Coronary artery (tissue), 2 donors: ENCODE data around the gene MRPL9.

Source experiments
- DNase-seq: peaks from one replicate; pipeline ENCODE4 v3.0.0-alpha.2; 2017; ENCODE audit warnings: low spot score
- H3K27ac ChIP-seq, 2 donors: fragments of 200-600 bp; sonication (generic); one replicate each; pipeline ENCODE4 v1.5.1; 2016 to 2019
- H3K4me3 ChIP-seq: fragments of 200-600 bp; sonication (generic); 2 replicates; pipeline ENCODE4 v1.5.1; 2016; ENCODE audit warnings: mild to moderate bottlenecking, moderate library complexity
- TF ChIP-seq, protein P1 (sequence below): fragments of 200-600 bp; sonication (generic); IDR thresholded peaks from one replicate; pipeline ENCODE4 v1.5.1; 2019; ENCODE audit warnings: antibody characterized with exemption

MRPL9 gene

DNA sequence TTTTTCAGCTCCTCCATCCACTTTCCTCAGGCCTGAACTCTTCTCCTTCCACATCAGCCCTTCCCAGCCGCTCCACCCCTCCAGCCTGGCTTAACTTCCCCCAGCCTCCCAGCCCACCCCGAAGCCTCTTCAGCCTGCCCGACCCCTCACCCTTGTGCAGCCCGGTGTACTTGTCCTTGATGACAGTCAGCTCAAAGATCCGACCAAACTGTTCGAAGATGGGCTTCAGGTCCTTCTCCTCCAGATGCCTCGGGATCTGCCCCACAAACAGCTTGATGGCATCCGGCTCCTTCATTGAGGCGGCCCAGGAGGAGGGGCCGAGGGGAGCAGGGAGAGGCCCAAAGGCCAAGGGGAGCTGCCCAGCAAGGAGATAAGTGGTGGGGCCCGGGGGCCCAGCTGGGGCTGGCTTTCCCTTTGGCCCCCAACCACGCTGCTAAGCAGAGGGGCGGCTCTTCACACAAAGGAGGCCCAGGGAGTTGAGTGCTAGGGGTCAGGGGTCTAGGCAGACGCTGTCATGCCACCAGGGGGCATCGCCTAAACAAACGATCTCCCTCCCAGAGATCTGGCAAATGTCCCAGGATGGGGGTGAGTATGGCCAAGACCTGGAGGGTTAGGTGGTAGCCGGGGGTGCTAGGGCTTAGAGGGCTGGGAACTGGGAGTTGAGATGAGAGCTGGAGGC, 47.4 kb downstream of the MRPL9 start:
- H3K27ac ChIP-seq, result no peak overlapping the region
- TF ChIP-seq, protein P1, sequence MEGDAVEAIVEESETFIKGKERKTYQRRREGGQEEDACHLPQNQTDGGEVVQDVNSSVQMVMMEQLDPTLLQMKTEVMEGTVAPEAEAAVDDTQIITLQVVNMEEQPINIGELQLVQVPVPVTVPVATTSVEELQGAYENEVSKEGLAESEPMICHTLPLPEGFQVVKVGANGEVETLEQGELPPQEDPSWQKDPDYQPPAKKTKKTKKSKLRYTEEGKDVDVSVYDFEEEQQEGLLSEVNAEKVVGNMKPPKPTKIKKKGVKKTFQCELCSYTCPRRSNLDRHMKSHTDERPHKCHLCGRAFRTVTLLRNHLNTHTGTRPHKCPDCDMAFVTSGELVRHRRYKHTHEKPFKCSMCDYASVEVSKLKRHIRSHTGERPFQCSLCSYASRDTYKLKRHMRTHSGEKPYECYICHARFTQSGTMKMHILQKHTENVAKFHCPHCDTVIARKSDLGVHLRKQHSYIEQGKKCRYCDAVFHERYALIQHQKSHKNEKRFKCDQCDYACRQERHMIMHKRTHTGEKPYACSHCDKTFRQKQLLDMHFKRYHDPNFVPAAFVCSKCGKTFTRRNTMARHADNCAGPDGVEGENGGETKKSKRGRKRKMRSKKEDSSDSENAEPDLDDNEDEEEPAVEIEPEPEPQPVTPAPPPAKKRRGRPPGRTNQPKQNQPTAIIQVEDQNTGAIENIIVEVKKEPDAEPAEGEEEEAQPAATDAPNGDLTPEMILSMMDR, result no peak
- no peak overlapping the region for H3K4me3 ChIP-seq
- DNase-seq, result no peak

DNA sequence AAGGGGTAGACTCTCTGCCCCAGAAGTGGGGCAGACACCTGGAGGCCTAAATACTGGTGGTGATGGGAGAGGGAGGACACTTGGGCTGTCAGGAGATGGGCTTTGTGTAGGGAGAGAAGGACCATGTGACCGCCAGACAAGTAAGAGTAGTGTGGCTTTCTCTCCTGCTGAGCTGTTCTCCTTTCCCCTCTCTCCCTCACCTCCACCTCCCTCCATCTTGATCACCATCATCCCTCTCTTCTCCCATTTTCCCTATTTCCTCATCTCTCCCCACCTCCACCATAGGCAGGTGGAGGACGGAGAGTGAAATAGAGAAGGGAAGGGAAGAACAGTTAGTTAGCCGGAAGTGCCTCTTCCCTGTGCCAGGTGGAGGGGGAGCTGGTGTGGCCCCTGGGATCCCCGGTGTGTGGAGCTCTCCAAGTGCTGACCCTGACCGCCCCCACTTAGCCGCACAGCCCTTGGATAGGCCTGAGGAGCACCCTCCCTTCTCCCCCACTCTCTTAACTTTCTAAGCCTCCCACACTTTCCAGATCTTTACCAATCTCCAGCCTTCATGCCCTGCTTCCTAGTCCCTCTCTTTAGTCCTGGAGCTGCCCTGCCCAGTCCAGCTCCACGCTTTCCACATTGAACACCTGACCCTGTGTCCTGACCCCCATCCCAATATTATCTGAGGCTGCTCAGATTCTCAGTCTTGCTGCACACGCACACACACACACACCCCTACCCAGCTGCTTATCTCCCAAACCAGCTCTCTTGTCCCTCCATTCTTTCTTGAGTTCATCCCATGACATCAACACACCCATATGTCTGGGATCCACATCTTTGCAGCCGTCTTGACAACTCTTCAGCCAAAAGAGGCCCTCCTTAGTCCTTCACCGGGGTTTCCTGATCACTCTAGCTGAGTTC, 48.2 kb downstream of the MRPL9 start:
- no peak overlapping the region for H3K27ac ChIP-seq

DNA sequence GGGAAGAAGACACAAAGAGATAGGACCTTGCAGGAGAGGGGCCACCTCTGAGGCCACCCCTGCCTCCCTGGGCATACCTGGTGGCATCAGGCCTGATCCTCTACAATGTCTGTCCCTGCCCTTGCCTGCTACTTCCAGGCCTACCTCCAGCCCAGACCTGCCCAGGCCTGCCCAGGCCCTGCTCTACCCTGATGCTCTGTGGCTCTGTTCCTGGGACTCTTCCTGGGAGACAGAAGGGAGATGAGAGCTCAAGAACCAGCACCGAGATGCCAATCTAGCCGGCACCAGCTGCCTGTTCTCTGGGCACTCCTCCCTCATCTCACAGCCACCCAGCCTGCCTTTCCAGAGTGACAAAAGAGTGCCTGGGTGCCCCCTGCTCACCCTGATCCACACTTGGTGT, 49.4 kb downstream of the MRPL9 start:
- Histone ChIP-seq H3K4me3 (no peak overlapping the region), H3K27ac (no peak overlapping the region)
- TF ChIP-seq, protein P1, result no peak
- DNase-seq, result no peak

More for the DNA sequence above, 48.2 kb downstream of the MRPL9 start:
- no peak for DNase-seq
- no peak overlapping the region for H3K4me3 ChIP-seq
- TF ChIP-seq, protein P1, result no peak

DNA sequence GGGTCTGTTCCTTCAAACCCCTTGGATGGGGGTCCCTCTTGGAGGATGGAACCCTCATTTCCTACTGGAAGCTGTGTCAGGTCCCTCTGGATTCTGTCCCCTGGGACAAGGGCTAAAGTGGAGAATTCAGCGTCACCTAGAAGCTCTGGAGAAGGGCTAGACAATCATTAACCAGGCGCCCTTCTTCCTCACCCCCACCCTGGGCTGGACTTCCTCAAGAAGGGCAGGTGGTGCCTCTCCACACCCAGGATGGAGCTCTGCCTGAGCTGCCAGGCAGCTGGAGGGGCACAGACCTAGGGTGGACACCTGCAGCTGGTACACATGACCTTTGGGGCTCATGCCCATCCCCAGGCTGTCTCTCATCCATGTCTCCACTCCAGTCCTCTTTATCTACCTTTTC, 50.3 kb downstream of the MRPL9 start:
- H3K4me3 ChIP-seq, result no peak overlapping the region
- no peak for DNase-seq
- no peak overlapping the region for H3K27ac ChIP-seq
- TF ChIP-seq, protein P1, result no peak

DNA sequence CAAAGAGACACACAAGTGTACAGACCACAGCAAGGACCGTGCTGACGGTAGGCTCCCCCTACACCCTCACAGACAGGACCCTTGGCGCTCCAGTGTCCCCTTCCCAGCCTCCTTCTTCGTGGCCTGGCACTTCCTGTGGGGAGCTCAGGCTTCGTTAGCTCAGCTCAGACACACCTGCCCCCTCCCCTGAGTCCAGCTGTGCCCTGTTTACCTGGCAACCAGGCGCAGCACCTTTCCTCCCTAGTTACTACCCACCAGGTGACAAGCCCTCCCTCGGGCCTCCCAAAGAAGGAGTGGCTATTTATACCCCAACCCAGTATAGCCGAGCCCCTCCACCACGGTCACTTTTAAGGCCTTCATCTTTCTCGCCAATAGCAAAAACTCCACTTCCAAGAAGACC, 51.3 kb downstream of the MRPL9 start:
- no peak for DNase-seq
- no peak overlapping the region for H3K4me3 ChIP-seq
- TF ChIP-seq, protein P1, result no peak
- no peak overlapping the region for H3K27ac ChIP-seq

DNA sequence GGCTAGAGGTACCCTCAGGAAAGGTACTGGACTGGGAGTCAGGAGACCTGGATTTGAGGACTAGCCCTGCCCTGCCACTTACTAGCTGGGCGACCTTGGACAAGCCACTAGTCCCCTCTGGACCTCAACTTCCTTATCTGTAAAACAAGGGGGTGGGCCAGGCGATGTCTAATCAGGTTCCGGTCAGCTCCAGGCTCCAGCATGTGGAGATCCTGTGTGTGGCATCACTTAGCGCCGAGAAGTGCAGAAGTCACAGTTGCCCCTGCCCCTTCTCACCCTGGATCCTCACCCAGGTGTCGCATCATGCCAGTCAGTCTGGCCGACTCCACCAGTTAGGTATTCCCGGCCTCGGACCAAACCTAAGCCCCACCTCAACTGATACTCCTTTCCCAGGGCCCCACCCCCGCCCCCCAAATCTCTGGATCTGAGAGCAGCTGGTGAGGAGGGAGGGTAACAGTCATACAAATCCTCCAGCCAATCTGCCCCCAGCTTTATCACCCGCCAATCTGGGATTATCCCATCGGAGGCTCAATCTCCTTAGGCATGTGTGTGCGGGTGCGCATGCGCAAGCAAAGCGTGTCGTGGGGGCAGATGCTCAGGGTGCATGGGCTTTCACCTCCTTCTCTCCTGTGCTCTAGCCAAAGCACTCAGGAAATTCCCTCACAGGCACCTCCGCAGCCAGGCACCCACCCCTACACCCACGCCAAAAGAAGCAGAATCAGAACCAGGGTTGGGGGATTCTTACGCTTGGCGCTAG, 52.1 kb downstream of the MRPL9 start:
- no peak for DNase-seq
- TF ChIP-seq, protein P1, result no peak
- Histone ChIP-seq H3K27ac (no peak overlapping the region), H3K4me3 (no peak overlapping the region)
